HCT116 (cell line): Measurements from ENCODE around the gene HOXA11.

Experiments
- CTCF ChIP-seq, 3 experiments: fragments of 200-600 bp in 1 of 3; sonication (generic) in 1 of 3; IDR thresholded peaks in 2 of 3; conservative IDR thresholded peaks in 1 of 3; 2 replicates each; pipeline ENCODE4 v1.5.1; 2012 to 2017; ENCODE audit warnings: low read depth in 2 of 3, low read length in 2 of 3, antibody characterized with exemption in 1 of 3, borderline replicate concordance in 1 of 3, control low read depth in 1 of 3, mild to moderate bottlenecking in 1 of 3, mixed read lengths in 1 of 3, mixed run types in 1 of 3, moderate library complexity in 1 of 3; ENCODE audit not compliant: insufficient read depth in 1 of 3
- EZH2phosphoT487 ChIP-seq: fragments of 200-600 bp; IDR thresholded peaks from 2 replicates; pipeline ENCODE4 v1.6.1; 2018; ENCODE audit warnings: antibody characterized with exemption, borderline replicate concordance
- FOSL1 ChIP-seq: IDR thresholded peaks from 2 replicates; pipeline ENCODE4 v1.6.1; 2012; ENCODE audit warnings: low read depth
- MAX ChIP-seq: IDR thresholded peaks from 2 replicates; pipeline ENCODE4 v1.6.1; 2012
- POLR2A ChIP-seq: IDR thresholded peaks from 2 replicates; pipeline ENCODE4 v1.7.0; 2011; ENCODE audit warnings: borderline replicate concordance; ENCODE audit not compliant: insufficient read depth, insufficient read length; ENCODE audit errors: extremely low read depth
- RAD21 ChIP-seq: IDR thresholded peaks from 2 replicates; pipeline ENCODE4 v1.6.1; 2012; ENCODE audit warnings: low read depth, mild to moderate bottlenecking
- YY1 ChIP-seq: IDR thresholded peaks from 2 replicates; pipeline ENCODE4 v1.6.1; 2011; ENCODE audit warnings: low read length, low read depth, moderate library complexity, mild to moderate bottlenecking; ENCODE audit not compliant: insufficient replicate concordance; ENCODE audit errors: extremely low read depth
- ZBTB33 ChIP-seq: IDR thresholded peaks from 2 replicates; pipeline ENCODE4 v1.6.1; 2011; ENCODE audit warnings: mild to moderate bottlenecking, low read length, moderate library complexity; ENCODE audit not compliant: insufficient replicate concordance; ENCODE audit errors: extremely low read depth
- ZNF274 ChIP-seq: fragments of 200-500 bp; sonication (Bioruptor generic); IDR thresholded peaks from 2 replicates; pipeline ENCODE4 v1.6.1; 2014; ENCODE audit warnings: mild to moderate bottlenecking, low read depth, low read length, inconsistent platforms

- TF ChIP-seq CTCF (IDR thresholded peaks at IDR 0.05 in 2 of 3, conservative IDR thresholded peaks at IDR 0.05 in 1 of 3; ENCODE audit: borderline replicate concordance in 1 of 3, insufficient read depth in 1 of 3, low read depth in 2 of 3, low read length in 2 of 3): no peak
- TF ChIP-seq RAD21: no peak
- TF ChIP-seq MAX: no peak
- TF ChIP-seq FOSL1: no peak
- TF ChIP-seq POLR2A: peak; percentile 15
- no peak for TF ChIP-seq EZH2phosphoT487
- no peak for TF ChIP-seq ZNF274
- no peak for TF ChIP-seq ZBTB33
- no peak for TF ChIP-seq YY1
Observed at GRCh38 chr7:27172315-27172774, 12.7 kb downstream of the HOXA11 start.
